IMR-90 (cell line): Measurements from ENCODE around the gene COPS9.

ENCODE experiments used
- BHLHE40 ChIP-seq: fragments of 150-350 bp; IDR thresholded peaks from 2 replicates; pipeline ENCODE4 v1.6.1; 2016; ENCODE audit warnings: mild to moderate bottlenecking, low read depth, low read length
- CTCF ChIP-seq: conservative IDR thresholded peaks from 2 replicates; pipeline ENCODE4 v1.5.1; 2012; ENCODE audit warnings: mild to moderate bottlenecking, low read depth, low read length, improper control_type of control experiment
- FOS ChIP-seq: fragments of 150-350 bp; IDR thresholded peaks from 2 replicates; pipeline ENCODE4 v1.6.1; 2016; ENCODE audit warnings: low read depth, low read length
- MAFK ChIP-seq: IDR thresholded peaks from 2 replicates; pipeline ENCODE4 v1.6.1; 2012; ENCODE audit warnings: low read depth, low read length, improper control_type of control experiment
- MAZ ChIP-seq: IDR thresholded peaks from 2 replicates; pipeline ENCODE4 v1.6.1; 2012; ENCODE audit warnings: low read depth, mild to moderate bottlenecking, low read length, improper control_type of control experiment, moderate library complexity, borderline replicate concordance
- MXI1 ChIP-seq: IDR thresholded peaks from 2 replicates; pipeline ENCODE4 v1.6.1; 2012; ENCODE audit warnings: low read depth, mild to moderate bottlenecking, low read length, moderate library complexity, borderline replicate concordance
- NFE2L2 ChIP-seq: fragments of 150-350 bp; IDR thresholded peaks from 2 replicates; pipeline ENCODE4 v1.6.1; 2016; ENCODE audit warnings: low read depth, mild to moderate bottlenecking, low read length
- POLR2A ChIP-seq: IDR thresholded peaks from 2 replicates; pipeline ENCODE4 v1.6.1; 2012; ENCODE audit warnings: mild to moderate bottlenecking, low read depth, low read length
- RAD21 ChIP-seq: IDR thresholded peaks from 2 replicates; pipeline ENCODE4 v1.6.1; 2012; ENCODE audit warnings: low read length, improper control_type of control experiment
- RCOR1 ChIP-seq: IDR thresholded peaks from 2 replicates; pipeline ENCODE4 v1.6.1; 2012; ENCODE audit warnings: mild to moderate bottlenecking, low read length, improper control_type of control experiment; ENCODE audit not compliant: insufficient replicate concordance
- RFX5 ChIP-seq: IDR thresholded peaks from 2 replicates; pipeline ENCODE4 v1.8.0; 2012; ENCODE audit warnings: low read depth, mild to moderate bottlenecking, low read length, moderate library complexity
- SMC3 ChIP-seq: fragments of 150-350 bp; IDR thresholded peaks from 2 replicates; pipeline ENCODE4 v1.6.1; 2016; ENCODE audit warnings: low read depth, mild to moderate bottlenecking, antibody characterized with exemption, low read length, moderate library complexity
- USF2 ChIP-seq: fragments of 150-350 bp; IDR thresholded peaks from 2 replicates; pipeline ENCODE4 v1.6.1; 2017; ENCODE audit warnings: mild to moderate bottlenecking, antibody characterized with exemption, low read length, low read depth

GRCh38 chr2:240126731-240127130 is 9.4 kb downstream of the COPS9 start:
- TF ChIP-seq CTCF (no peak), SMC3 (no peak), USF2 (no peak), BHLHE40 (no peak), POLR2A (no peak), MXI1 (no peak), RAD21 (no peak), MAZ (no peak), RFX5 (no peak), NFE2L2 (no peak), RCOR1 (no peak), FOS (no peak), MAFK (no peak)
